HG02763 (cell line): ENCODE data around the gene CYB561A3.

Experiments
- ATAC-seq: cut with Tn5 transposase; IDR thresholded peaks from one replicate; pipeline ENCODE4 v1.9.1; 2021; ENCODE audit warnings: mild to moderate bottlenecking, moderate library complexity; ENCODE audit not compliant: unreplicated experiment

Gene CYB561A3

DNA sequence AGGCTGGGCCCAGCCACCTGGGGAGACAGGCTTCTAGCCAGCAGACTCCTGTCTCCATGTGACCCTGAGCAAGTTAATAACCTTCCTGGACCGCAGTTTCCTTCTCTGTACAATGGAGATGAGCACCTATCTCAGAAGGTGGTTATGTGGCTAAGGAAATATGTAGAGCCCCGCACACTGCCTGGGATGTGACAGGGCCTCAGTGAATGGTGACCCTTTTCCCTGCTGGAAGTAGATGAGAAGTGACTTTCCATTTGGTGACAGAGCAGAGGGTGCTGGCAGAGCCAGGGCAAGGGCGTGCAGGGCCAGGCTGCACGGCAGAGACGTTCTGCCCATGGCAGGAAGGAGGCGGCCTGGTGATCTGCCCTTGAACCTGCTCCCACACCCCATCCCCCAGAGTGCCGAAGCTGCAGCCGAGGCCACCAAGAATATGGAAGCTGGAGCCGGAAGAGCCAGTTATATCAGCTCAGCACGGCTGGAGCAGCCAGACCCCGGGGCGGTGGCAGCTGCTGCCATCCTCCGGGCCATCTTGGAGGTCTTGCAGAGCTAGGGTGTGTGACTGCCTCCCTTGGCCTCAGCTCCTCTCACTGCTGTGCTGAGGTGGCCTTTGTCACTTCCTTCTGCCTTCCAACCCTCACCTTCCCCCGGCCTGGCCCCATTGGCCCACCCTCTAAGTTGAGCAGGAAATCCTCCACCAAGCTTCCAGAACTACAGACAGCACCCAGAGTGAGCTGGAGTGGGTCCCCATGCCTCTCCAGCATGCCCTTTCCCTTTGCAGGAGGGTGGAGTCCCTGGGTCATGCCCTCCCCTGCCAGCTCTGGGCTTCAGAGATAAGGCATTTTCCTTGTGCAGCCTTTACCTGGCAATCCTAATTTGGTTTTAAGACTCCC, 15.5 kb downstream of the CYB561A3 start:
- no peak for ATAC-seq

DNA sequence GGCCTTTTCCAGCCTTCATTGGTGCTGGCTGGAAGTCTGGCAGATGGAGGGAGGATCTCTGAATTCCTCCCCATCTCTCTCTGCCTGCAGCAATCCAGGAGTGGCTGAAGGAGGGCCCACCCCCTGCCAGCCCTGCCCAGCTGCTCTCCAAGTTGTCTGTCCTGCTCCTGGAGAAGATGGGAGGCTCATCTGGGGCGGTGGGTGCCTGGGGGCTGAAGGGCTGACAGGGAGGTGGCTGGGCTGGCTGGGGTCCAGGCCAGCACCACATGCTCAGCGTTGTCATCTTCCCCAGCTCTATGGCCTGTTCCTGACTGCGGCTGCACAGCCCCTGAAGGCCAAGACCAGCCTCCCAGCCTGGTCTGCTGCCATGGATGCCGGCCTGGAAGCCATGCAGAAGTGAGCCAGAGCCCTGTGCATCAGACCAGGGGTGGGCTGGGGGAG, 16.5 kb downstream of the CYB561A3 start:
- no peak for ATAC-seq

DNA sequence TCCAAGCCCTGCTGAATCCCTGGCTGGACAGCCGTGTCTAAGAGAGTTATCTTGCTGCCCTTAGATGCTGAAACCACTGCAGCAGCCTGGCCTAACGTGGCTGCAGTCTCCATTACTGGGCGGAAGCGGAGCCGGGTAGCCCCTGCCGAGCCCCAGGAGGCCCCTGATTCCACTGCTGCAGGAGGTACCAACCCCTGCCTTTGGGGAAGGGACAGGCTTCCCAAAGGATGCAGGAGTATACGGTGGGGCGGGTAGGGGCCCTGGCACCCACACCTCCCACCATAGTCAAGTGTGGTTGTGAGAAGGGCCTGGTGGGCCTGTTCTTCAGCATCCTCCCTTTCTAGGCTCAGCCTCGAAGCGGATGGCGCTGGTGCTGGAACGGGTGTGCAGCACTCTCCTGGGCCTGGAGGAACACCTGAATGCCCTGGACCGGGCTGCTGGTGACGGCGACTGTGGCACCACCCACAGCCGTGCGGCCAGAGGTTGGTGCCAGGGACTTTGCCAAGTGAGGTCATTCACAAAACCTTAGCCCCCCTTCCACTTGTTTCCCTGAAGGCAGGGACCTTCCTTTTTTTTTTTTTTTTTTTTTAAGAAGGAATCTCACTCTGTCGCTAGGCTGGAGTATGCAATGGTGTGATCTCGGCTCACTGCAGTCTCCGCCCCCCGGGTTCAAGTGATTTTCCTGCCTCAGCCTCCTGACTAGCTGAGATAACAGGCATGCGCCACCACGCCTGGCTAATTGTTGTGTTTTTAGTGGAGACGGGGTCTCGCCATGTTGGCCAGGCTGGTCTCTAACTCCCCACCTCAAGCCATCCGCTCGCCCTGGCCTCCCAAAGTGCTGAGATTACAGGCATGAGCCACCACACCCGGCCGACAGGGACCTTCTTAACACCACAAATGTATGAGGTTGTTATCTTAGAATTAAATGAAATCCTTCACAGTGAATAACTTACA, 17.6 kb downstream of the CYB561A3 start:
- no peak for ATAC-seq

DNA sequence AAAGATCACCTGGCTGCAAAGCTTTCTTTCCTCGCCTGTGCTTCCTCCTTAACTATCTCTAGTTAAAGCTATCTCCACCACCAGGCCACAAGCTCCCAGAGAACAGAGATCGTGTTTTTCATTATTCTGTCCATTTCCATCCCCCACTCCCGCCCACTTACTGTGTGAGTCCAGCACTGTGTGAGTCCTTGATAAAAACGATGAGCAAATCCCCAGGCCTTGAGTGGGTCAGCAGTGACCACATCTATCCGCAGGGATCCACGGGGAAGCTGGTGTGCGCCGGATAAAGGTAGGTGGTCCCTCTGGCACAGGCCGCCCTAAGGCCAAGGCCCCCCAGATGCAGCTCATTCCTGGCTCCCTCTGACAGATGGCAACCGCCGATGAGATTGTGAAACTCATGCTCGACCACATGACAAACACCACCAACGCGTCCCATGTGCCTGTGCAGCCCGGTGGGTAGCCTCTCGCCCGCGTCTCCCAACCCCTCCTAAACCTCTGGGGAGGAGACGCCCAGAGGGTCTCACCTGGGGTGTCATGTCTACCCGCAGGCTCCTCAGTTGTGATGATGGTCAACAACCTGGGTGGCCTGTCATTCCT, 19.4 kb downstream of the CYB561A3 start:
- ATAC-seq, result no peak

DNA sequence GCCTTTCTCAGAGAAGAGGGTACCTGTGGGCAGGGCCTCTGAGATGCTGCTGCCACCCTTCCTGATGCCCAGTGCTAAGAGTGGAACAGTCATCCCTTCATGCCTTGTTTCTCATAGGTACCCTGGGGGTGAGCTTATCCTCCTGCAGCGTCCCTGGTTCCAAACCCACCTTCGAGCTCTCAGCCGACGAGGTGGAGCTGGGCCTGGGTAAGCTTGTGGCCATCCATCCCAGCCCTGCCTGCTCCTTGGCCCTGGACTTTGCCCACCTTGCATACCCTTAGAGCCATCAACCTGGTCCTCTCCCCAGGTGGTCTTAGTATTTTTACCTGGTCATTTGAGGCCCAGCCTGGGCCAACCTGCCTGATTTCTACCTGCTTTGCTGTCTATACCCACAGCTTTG, 20.0 kb downstream of the CYB561A3 start:
- no peak for ATAC-seq

DNA sequence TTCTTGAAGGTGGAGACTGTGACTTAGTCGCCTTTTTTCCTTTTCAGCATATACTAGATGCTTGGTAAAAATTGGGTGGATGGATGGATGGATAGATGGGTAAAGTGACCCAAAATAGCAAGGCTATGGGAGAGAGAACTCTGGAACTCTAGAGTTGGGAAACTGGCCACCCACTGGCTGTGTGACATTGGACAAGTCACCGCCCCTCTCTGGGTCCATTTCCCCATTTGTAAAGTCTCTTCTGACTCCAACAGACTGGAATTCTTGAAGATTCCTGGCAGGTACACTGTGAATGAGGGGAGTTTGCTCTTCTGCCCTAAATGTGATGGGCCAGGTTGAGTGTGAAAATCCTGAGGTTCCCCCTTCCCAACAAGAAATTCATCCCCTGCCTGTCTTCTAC, 20.7 kb downstream of the CYB561A3 start:
- no peak for ATAC-seq

DNA sequence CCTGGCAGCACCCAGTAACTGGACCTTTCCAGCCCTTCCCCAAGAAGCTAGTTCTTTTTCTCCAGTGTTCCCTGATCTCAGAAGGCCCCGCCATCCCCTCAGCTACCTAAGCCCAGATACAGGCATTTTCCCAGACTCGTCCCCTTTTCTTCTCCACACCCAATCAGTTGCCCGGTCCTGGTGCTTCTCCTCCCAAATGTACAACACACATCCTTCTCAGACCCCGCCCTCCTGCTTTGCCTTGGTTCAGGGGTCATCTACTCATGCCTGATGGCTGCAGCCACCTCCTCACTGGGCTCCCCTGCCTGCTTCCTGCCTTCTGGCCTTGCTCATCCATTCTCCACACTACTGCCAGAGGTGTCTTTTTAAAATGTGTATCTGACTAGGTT, 22.2 kb downstream of the CYB561A3 start:
- ATAC-seq, result no peak

DNA sequence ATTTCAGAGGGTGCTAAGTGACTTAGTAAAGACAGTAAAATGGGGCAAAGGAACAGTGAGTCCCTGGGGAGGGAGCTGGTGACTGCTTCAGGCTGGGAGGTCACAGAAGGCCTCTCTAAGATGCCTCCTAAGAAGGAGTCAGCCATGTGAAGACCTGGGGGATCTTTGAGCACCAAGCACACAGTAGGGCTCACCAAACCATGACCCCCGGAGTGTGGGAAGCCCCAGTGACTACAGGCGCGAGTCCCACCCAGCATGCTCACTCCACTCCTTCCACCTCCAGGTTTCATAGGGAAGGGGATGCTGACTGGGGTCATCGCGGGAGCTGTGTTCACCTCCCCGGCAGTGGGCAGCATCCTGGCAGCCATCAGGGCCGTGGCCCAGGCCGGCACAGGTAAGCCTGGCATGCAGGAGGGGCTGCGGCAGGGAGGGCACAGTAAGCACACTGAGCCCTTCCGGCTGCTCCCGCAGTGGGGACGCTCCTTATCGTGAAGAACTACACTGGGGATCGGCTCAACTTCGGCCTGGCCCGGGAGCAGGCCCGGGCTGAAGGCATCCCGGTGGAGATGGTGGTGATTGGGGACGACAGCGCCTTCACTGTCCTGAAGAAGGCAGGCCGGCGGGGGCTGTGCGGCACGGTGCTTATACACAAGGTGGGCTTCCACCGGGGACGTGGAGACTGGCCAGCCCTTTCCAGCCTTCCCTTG, 22.7 kb downstream of the CYB561A3 start:
- no peak for ATAC-seq

DNA sequence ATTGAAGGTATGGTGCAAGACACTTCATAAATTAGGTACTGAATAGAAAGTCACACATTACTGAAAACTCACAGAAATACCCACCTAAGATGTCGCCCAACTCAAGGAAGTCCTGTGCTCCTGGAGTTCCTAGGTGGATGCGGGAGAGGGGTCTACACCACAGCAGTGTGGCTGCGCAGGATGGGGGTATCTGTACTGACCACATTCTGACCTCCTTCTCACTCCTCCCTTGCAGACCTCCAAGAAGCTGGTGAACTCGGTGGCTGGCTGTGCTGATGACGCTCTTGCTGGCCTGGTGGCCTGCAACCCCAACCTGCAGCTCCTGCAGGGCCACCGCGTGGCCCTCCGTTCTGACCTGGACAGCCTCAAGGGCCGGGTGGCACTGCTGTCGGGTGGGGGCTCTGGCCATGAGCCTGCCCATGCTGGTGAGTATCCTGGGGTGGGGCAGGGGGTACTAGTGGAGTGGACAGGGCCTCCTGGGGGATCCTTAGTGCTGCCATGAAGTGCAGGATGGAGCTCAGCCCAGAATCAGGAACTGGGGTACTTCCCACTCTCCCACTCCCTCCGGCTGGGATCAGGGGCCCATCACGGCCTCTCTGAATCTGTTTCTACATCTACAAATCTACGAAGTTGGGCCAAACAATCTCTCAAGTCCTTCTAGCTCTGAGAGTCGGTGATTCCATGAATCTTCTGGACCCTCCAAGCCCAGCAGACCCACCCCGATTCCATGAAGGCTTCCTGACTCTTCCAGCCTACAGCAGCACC, 23.8 kb downstream of the CYB561A3 start:
- no peak for ATAC-seq

DNA sequence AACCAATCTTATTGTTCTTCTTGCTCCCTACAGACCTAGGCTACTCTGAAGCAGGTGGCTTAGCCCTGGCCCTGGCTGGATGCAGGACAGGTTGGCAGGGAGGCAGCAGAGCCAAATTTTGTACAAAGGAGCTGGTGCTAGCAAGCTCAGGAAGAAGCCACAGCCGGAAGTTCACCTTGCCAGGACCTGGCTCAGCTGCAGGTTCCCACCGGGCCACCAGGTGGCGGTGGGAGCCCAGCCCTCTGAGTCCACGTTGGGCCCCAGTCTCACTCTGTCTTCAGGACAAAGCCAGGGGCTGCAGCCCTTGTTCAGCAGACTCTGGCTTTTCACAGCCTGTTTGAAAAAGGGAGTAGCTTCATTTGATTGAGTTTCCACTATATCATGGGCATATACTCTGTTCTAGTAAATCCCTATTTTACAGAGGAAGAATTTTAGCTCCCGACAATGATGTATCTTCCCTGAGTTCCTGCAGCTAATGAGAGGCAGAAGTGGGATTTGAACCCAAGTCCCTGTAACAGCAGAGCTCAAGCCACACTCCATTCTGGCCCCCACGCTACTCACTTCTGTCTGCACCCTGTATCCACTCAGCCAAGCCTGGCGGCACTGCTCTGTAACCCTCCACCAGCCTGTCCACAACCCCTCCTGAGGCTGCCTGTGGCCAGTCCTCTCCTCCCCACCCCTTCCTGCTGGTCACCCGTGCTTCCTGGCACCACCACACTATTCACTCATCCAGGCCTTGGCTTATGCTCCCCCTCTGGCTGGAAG, 25.3 kb downstream of the CYB561A3 start:
- ATAC-seq, result no peak

DNA sequence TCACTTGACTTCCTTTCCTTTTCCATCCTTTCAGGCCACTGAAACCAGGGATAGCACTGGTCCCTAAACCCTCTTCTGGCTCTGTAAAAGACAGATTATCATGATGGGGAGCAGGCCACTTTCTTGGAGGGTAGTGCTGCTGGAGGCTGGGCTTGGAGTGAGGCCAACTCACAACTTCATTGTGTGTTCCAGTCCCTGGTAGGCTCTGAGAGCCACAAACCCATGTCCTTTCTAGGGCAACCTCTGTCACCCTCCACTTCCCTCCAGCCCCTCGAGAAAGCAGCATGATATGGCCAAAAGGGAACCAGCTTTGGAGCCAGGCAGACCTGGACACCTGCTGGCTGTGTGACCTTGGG, 26.3 kb downstream of the CYB561A3 start:
- ATAC-seq, result no peak

DNA sequence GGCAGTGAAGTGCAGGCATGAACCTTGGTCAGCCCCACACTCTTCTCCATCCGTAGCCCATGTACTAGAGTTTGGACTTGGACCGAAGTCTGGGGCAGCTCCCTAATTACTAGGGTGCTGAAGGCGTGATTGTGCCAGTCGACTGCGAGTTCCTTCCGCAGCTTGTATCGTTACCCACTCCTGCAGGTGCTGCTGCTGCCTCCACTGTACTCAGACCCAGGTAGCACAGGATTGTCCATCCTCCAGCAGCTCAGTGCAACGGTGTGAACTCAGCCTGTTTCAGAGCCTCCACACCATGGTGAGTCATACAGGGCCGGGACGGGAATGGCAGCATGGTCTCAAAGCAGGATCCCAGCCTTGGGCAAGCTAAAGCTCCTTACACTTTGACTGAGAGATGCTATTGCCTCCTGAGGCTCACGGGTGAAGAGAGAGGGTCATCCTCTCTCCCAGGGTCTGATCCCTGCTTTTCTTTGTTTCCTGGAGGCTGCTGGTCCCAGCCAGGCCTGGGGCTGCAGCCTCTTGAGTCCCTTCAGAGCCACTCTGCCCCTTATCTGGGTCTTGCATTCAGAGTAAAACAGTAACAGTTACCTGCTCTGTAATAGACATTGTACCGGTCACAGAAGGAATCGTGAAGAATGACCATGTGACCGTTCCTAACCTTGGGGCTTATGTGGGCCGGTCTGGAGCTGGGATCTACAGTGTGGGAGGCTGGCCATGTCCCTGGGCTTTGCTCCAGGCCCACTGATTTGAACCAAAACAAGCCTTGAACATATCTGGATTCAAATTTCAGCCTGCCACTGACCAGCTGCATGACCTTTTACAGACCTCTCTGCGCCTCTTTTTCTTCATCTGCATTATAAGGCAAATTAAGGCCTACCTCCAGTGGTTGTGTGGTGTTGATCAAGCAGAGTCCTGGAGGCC, 27.0 kb downstream of the CYB561A3 start:
- no peak for ATAC-seq

DNA sequence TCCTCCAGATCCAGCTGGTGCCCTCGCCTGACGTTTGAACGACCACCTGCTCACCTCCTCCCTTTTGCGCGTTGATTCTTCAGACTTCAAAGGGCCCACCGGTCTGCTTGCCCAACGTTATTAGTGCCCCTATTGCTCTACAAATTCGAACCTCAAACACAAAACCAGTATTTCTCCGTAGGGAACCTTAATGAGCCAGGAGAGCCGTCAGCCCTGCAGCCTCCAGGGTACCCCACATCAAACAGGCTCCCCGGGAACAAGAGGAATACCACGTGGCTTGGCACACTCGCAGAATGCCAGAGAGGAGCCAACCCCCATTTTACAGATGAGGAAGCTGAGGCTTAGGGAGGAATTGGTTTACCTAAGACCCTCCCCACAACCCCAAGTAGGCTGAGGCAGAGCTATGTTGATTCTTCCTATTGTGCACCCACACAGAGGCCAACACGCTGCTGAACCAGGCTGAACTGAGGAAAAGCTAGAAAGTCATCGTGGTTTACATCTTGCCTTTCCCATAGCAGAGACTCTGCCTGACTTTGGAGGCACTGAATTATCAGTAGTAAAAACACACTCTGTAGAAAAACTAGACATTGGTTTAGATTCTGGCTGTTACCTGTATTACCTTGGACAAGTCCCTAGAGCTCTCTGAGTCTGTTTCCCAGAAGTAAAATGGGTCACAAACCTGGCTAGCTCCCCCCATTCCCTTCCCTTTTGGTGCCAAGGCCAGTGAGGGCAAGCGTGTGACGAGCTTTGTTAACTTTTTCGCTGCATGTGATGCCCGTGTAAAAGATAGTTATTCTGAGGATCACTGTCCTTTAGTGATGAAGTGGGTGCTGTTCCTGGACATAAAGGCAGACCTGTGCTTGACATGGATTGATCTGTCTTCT, 27.9 kb downstream of the CYB561A3 start:
- no peak for ATAC-seq

DNA sequence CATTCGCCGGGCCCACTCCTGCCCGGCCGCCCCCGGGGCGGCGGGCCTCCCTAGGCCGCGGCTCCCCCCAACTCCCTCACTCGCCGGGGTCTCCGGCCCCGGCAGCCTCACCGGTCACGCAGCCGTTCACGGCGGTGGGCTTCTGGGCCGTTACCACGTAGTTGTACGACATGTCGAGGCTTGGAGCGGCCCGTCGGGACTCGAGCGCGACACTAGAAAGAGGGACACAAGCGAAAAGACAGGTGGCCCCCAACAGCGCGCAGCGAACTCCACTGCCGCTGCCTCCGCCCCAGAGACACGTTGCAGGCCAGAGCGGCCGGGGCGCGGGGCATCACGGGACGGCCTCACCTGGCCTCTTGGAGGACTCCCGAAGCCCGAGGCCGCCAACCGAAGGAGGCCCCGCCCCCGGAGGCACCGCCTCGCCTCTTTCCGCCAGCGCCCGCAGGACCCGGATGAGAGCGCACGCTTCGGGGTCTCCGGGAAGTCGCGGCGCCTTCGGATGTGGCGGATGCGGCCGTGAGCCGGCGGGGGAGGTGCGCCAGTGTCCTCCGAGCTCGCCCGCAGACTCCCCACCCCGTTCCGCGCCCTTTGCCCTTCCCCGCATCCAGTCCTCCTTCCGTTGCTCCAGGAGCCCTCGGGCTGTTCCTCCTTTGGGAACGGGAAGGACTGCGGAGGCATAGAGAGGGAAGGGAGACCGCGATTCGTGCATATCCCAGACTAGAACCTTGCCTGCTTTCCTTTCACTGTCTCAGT, 28.7 kb downstream of the CYB561A3 start, which contains the start of the genes DDB1 and TKFC:
TSS of gene DDB1 (minus strand) at position 309 of the 753 bp plus-strand sequence. CDS start at position 172, 137 bp downstream.
TSS of gene TKFC (plus strand) at position 432 of the 753 bp plus-strand sequence. CDS start 1,501 bp downstream, outside the sequence.
- peak; percentile 83 for ATAC-seq

DNA sequence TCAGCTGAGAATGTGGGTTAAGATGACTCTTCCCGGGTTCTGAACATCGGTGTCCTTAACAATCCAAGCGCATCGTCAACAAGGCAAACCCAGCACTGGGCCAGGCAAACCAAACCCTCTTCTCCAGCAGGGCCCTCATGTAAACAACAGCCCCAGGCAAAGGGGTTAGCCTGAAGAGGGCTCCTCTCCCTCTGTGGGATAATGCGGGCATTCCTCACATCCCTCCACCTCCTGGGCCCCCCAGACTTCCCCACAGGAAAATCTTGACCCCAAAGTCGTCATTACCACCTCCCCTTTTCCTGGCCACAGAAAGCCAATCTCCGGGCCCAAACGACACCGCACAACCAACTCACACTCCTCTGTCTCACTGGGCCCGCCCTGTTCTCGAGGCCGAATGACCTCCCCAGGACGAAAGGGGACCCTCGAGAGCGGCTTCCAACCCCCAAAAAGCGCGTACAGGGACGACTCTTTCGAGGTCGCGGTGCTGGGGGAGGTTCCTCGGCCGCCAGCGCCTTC, 29.3 kb downstream of the CYB561A3 start:
- ATAC-seq, result no peak

DNA sequence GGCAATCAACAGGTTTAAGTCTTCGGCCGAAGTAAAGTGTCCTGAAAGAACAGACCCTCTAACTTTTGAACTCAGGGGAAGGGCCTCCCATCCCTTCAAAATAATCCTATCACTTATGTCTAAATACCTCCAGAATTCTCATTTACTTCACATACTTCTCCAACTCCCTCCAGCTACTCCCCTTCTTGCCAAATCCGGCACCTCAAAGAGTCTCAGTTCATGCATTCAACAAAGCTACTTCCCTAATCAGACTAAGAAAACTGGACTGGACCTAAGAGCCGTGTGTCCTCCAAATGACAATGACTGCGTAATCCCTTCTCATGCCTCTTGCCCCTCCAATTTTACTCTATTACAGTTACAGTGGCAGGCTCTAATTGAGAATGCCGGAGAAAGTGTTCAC, 30.0 kb downstream of the CYB561A3 start:
- ATAC-seq, result no peak
